Subcutaneous abdominal adipose tissue (tissue), 5 donors: ENCODE measurements around the gene TRIO.
A peak's percentile ranks its signal among the peaks of the same experiment; 100 is the strongest.

Experiments
- H3K27ac ChIP-seq: one replicate; pipeline ENCODE4 v1.7.0; 2013; ENCODE audit warnings: low read depth, mild to moderate bottlenecking, inconsistent platforms, low read length, moderate library complexity
- H3K27me3 ChIP-seq, 5 donors: one replicate each; pipeline ENCODE4 v1.7.0; 2013; ENCODE audit warnings: low read length in 5 of 5, inconsistent platforms in 1 of 5; ENCODE audit not compliant: control insufficient read depth in 5 of 5, insufficient read depth in 4 of 5
- H3K36me3 ChIP-seq, 5 donors: one replicate each; pipeline ENCODE4 v1.7.0; 2013; ENCODE audit warnings: low read length in 5 of 5; ENCODE audit not compliant: control insufficient read depth in 5 of 5, insufficient read depth in 5 of 5
- H3K4me1 ChIP-seq, 5 donors: one replicate each; pipeline ENCODE4 v1.7.0; 2013; ENCODE audit warnings: low read length in 5 of 5, mild to moderate bottlenecking in 3 of 5, moderate library complexity in 1 of 5; ENCODE audit not compliant: control insufficient read depth in 5 of 5, insufficient read depth in 5 of 5
- H3K4me3 ChIP-seq, 5 donors: one replicate each; pipeline ENCODE4 v1.7.0; 2013; ENCODE audit warnings: low read length in 5 of 5, low read depth in 1 of 5
- H3K9ac ChIP-seq, 5 donors: one replicate each; pipeline ENCODE4 v1.7.0; 2013; ENCODE audit warnings: low read length in 5 of 5, mild to moderate bottlenecking in 4 of 5, moderate library complexity in 3 of 5
- H3K9me3 ChIP-seq, 5 donors: one replicate each; pipeline ENCODE4 v1.7.0; 2013; ENCODE audit warnings: low read length in 5 of 5; ENCODE audit not compliant: control insufficient read depth in 5 of 5
- donor health status: healthy.
- donor health status: healthy.
- donor health status: healthy.
- donor health status: healthy.
- donor health status: healthy.

The TRIO gene

DNA sequence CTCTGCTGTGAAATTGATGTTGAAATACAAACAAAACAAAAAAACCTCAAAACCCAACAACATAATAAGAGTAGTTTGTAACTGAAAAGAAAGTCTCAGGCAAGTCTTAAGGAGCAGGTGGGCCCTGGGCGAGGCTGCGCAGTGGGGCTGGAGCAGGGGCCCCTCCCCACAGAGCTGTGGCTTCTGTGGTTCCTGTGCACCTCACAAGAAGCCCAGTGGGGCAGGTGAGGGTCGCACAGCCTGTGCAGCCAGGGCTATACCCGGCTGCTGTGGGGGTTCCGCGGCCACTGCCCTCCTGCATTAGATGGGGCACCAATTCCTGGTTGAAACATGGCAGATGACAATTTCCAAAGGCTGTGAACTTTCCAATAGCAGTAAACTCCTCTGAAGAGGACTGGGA, 75.3 kb downstream of the TRIO start:
- Histone ChIP-seq H3K9me3 (no peaks in the 10 kb centered on the region), H3K4me3 (no peak overlapping the region), H3K4me1 (peaks cover 0 to 42% (median 31%) of the 10 kb centered on the region in 5 donors), H3K9ac (no peak overlapping the region), H3K36me3 (no peaks in the 10 kb centered on the region), H3K27me3 (no peaks in the 10 kb centered on the region), H3K27ac (peak overlapping the region; percentile 33)

DNA sequence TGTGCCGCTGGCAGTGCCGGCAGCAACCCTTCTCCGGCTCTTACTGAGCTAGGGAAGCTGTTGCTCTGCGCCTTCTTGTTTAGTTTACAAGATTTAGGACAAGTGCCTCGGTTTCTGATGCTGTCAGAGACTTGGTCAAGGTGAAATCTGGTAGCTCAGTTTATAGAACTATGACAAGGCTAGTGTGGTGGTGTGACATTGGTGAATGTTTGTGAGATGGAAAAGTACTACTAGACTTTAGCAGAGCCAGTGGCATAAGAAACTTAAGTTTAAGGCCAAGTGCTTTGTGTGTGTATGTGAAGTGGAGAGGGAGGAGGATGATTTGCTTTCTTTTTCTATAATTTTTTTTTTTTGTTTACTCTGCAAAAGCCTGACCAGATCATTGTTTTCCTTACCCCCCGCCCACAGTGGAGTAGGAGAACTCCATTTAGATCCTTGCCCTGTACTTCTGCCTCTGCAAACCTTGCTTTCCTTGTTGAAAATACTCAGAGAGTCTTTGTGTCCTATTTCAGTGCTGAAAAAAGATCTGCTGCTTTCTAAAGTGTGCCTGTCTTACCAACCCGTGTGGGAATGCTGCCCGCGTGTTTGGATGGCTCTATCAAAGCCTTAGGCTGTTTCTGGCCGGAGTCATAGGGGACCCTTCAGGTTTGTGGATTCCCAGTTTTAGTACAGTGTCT, 75.9 kb downstream of the TRIO start:
- Histone ChIP-seq H3K36me3 (no peaks in the 10 kb centered on the region), H3K9ac (no peak overlapping the region), H3K27ac (peak overlapping the region; percentile 33), H3K4me1 (peaks cover 0 to 43% (median 35%) of the 10 kb centered on the region in 5 donors), H3K9me3 (no peaks in the 10 kb centered on the region), H3K4me3 (no peak overlapping the region), H3K27me3 (no peaks in the 10 kb centered on the region)

DNA sequence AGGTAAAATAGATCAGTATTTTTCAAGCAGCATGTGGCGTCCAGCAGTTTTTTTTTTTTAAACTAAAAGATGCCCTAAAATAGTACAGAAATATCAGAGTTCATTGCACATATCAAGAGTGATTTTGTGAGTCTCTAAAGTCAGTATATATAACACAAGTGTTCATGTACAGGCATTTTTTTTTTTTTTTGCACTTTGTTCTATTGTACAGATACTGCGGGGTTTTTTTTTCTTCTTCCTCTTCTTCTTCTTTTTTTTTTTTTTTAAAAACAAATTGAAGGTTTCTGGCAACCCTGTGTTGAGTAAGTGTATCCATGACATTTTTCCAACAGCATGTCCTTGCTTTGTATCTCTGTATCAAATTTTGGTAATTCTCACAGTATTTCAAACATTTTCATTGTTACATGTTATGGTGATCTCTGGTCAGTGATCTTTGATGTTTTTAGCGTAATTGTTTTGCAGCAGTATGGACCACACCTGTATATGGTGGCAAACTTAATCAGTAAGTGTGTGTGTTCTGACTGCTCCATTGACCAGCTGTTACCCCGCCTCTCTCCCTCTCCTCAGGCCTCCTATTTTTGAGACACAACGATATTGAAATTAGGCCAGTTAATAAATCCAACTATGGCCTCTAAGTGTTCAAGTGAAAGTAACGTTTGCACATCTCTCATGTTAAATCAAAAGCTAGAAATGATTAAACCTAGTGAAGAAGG, 76.8 kb downstream of the TRIO start:
- Histone ChIP-seq H3K4me3 (no peak overlapping the region), H3K27ac (no peak overlapping the region), H3K27me3 (no peaks in the 10 kb centered on the region), H3K36me3 (no peaks in the 10 kb centered on the region), H3K9ac (peak overlapping the region in 1 of 5 donors; percentile 13), H3K4me1 (peaks cover 0 to 42% (median 35%) of the 10 kb centered on the region in 5 donors), H3K9me3 (no peaks in the 10 kb centered on the region)

DNA sequence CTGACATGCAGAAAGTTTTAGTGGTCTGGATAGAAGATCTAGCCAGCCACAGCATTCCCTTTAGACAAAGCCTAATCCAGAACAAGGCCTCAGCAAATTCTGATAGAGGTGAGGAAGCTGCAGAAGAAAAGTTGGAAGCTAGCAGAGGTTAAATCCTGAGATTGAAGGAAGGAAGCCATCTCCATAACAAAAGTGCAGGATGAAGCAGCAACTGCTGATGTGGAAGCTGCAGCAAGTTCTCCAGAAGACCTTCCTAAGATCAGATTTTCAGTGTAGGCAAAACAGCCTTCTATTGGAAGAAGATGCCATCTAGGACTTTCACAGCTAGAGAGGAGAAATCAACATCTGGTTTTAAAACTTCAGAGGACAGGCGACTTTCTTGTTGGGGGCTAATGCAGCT, 77.5 kb downstream of the TRIO start:
- H3K4me3 ChIP-seq = no peak overlapping the region
- no peaks in the 10 kb centered on the region for H3K27me3 ChIP-seq
- H3K36me3 ChIP-seq = no peaks in the 10 kb centered on the region
- H3K4me1 ChIP-seq = peaks cover 0 to 45% (median 40%) of the 10 kb centered on the region in 5 donors
- no peaks in the 10 kb centered on the region for H3K9me3 ChIP-seq
- H3K9ac ChIP-seq = no peak overlapping the region
- no peak overlapping the region for H3K27ac ChIP-seq

DNA sequence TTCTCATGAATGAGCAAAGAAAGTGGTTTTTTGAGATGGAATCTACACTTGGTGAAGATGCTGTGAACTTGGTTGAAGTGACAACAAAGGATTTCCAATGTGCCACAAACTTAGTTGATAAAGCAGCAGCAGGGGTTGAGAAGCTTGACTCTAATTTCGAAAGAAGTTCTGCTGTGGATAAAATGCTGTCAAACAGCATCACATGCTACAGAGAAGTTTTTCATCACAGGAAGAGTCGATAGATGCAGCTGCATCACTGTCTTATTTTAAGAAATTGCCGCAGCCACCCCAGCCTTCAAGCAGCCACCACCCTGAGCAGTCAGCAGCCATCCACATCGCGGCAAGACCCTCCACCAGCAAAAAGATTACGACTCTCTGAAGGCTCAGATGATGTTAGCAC, 78.6 kb downstream of the TRIO start:
- no peak overlapping the region for H3K4me3 ChIP-seq
- H3K9ac ChIP-seq = no peak overlapping the region
- H3K27ac ChIP-seq = no peak overlapping the region
- no peaks in the 10 kb centered on the region for H3K9me3 ChIP-seq
- no peaks in the 10 kb centered on the region for H3K36me3 ChIP-seq
- H3K27me3 ChIP-seq = no peaks in the 10 kb centered on the region
- peaks cover 0 to 51% (median 41%) of the 10 kb centered on the region in 5 donors for H3K4me1 ChIP-seq

DNA sequence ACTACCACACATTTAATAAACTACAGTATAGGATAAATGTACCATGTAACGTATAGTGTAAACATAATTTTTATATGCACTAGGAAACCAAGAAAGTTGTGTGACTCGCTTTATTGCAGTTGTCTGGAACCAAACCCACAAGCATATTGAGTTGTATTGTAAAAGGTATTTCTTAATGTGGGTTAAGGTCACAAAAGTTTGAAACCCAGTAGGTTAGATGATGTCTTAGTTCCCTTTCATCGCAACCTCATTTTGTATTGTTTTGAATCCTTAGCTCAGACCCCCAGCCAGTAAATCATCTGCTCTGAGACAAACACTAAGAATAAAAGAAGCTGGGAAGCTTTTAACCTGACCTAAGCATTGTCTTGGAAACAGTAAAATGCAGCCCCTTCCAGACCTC, 79.1 kb downstream of the TRIO start:
- no peak overlapping the region for H3K4me3 ChIP-seq
- no peak overlapping the region for H3K27ac ChIP-seq
- no peaks in the 10 kb centered on the region for H3K27me3 ChIP-seq
- peaks cover 3 to 55% (median 37%) of the 10 kb centered on the region in 5 donors for H3K4me1 ChIP-seq
- no peaks in the 10 kb centered on the region for H3K36me3 ChIP-seq
- H3K9me3 ChIP-seq = no peaks in the 10 kb centered on the region
- H3K9ac ChIP-seq = no peak overlapping the region

DNA sequence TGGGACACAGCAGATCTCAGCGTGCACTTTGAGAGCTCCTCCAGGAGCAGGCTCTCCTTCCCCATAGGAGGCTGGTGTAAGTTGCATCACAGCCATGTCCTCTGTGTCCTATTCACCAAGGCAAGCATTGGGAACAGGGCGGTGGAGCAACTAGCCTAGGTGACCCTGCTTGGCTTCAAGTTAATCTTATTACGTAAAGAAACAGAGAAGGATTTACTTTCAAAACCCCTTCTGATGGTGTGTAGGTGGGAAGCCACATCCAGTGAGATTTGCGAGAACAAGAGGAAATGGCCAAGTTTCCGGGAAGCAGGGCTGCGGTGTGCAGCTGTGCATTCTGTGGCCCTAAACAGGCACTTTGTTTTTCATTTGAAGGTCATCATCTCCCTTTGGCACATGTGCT, 80.2 kb downstream of the TRIO start:
- Histone ChIP-seq H3K4me1 (peaks cover 4 to 55% (median 32%) of the 10 kb centered on the region in 5 donors), H3K27ac (no peak overlapping the region), H3K9ac (no peak overlapping the region), H3K36me3 (peaks cover 0 to 2% (median 0%) of the 10 kb centered on the region in 5 donors), H3K27me3 (no peaks in the 10 kb centered on the region), H3K4me3 (peak overlapping the region in 1 of 5 donors; percentile 2), H3K9me3 (no peaks in the 10 kb centered on the region)

DNA sequence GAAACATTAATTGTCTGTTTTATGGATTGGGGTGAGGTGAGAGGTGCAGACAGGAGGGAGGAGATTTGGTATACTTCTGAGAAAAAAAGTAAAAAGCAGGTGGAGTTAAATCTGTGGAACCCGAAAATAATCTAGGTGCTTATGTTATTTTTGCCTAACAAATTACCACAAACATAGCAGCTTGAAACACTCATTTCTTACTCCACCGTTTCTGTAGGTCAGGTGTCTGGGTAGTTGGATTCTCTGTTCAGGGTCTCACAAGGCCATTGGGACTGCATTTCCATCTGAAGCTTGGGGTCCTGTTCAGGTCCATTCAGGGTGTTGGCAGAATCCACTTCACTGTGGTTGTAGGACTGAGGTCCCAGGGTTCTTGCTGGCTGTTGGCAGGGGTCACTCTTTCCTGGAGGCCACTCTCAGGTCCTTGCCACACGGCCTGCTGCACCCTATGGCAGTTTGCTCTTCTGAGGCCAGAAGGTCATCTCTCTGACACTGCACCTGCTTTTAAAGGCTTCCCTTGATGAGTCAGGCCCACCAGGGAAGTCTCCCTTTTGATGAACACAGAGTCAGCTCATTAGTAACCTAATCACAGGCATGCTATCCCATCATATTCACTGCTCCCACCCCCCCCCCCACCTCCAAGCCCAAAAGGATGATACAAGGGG, 82.2 kb downstream of the TRIO start:
- Histone ChIP-seq H3K4me1 (peaks cover 4 to 42% (median 18%) of the 10 kb centered on the region in 5 donors), H3K9ac (no peak overlapping the region), H3K4me3 (no peak overlapping the region), H3K27me3 (no peaks in the 10 kb centered on the region), H3K36me3 (peaks cover 0 to 3% (median 0%) of the 10 kb centered on the region in 5 donors), H3K9me3 (no peaks in the 10 kb centered on the region), H3K27ac (no peak overlapping the region)

DNA sequence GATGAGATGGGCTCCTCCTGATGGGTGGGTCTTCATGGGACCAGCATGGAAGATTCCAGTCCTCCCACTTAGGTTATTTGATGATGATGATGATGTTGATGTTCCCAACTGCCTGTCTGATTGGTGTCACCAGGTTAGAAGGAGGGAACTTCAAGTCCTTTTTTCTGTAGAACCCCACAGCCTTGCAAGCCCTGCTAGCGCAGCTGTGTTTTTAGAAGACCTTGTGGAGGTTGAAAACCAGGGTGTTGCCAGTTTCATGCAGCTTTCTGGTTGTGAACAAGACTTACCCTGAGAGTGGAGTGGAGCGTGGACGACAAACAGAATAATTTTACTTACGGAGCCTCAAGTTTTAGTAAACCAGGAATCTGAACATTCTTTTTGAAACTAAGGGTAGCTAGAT, 83.0 kb downstream of the TRIO start:
- peaks cover 0 to 3% (median 0%) of the 10 kb centered on the region in 5 donors for H3K36me3 ChIP-seq
- no peak overlapping the region for H3K9ac ChIP-seq
- peaks cover 0 to 35% (median 11%) of the 10 kb centered on the region in 5 donors for H3K4me1 ChIP-seq
- H3K4me3 ChIP-seq = no peak overlapping the region
- H3K9me3 ChIP-seq = no peaks in the 10 kb centered on the region
- no peaks in the 10 kb centered on the region for H3K27me3 ChIP-seq
- H3K27ac ChIP-seq = no peak overlapping the region

DNA sequence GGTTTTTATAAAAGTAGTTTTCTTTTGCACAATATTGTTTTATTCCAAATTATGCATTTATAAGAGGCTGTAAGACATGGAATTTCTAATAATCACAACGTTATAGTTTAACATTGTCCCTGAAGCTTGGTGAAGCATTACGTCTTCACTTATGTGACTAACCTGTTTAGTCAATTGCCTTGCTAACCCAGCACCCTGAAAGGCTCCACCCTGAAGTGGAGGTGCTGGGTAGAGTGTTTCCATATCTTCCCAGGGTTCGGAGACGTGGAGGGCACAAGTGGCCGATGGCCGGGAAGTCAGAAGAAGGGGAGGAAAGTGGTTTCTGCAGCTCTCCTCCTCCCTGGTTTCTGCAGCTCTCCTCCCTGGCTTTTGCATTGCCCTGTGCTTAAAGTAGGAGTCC, 83.4 kb downstream of the TRIO start:
- H3K9ac ChIP-seq = no peak overlapping the region
- peaks cover 3 to 35% (median 11%) of the 10 kb centered on the region in 5 donors for H3K4me1 ChIP-seq
- H3K27me3 ChIP-seq = no peaks in the 10 kb centered on the region
- no peaks in the 10 kb centered on the region for H3K9me3 ChIP-seq
- peaks cover 0 to 3% (median 0%) of the 10 kb centered on the region in 5 donors for H3K36me3 ChIP-seq
- no peak overlapping the region for H3K27ac ChIP-seq
- H3K4me3 ChIP-seq = no peak overlapping the region
